Gastrocnemius medialis (tissue), 4 donors: ENCODE measurements around the gene IGFBPL1.

Experiments
- POLR2A ChIP-seq, 2 donors: fragments of 450-650 bp; IDR thresholded peaks; one replicate each; pipeline ENCODE4 v1.6.1; 2017; ENCODE audit warnings: antibody characterized with exemption in 2 of 2, mild to moderate bottlenecking in 2 of 2, moderate library complexity in 2 of 2
- TF ChIP-seq, protein P1 (sequence below), 5 experiments: fragments of 450-650 bp in 3 of 5; fragments of 200-600 bp in 2 of 5; sonication (generic) in 2 of 5; IDR thresholded peaks in 4 of 5; conservative IDR thresholded peaks in 1 of 5; 1 replicate in 4 of 5; 2 replicates in 1 of 5; pipeline ENCODE4 v1.5.1; 2016 to 2019; ENCODE audit warnings: antibody characterized with exemption in 5 of 5, mild to moderate bottlenecking in 3 of 5, moderate library complexity in 3 of 5

DNA sequence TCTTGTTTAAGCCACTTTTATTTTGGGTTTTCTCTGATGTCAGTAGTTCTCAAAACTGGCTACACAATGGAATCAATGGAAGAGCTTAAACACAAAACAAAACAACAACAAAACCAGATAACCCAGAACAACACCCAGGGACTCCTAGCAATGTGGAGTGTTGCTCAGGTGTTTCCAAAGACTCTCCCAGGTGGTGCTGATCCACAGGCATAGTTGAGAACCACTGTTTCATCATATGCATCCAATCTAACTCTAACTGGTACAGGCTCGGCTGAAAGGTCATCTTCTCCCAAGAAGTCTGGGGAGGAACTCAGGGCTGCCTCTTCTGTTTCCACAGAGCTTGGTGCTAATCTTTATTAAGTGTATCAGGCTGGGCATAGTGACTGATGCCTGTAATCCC, 37.2 kb downstream of the IGFBPL1 start:
- TF ChIP-seq, protein P1, sequence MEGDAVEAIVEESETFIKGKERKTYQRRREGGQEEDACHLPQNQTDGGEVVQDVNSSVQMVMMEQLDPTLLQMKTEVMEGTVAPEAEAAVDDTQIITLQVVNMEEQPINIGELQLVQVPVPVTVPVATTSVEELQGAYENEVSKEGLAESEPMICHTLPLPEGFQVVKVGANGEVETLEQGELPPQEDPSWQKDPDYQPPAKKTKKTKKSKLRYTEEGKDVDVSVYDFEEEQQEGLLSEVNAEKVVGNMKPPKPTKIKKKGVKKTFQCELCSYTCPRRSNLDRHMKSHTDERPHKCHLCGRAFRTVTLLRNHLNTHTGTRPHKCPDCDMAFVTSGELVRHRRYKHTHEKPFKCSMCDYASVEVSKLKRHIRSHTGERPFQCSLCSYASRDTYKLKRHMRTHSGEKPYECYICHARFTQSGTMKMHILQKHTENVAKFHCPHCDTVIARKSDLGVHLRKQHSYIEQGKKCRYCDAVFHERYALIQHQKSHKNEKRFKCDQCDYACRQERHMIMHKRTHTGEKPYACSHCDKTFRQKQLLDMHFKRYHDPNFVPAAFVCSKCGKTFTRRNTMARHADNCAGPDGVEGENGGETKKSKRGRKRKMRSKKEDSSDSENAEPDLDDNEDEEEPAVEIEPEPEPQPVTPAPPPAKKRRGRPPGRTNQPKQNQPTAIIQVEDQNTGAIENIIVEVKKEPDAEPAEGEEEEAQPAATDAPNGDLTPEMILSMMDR (IDR thresholded peaks at IDR 0.05 in 4 of 5, conservative IDR thresholded peaks at IDR 0.05 in 1 of 5), result no peak
- no peak for TF ChIP-seq POLR2A (IDR thresholded peaks at IDR 0.05)
